H1 (cell line): ENCODE data around the gene SRPRA. TPM values are rescaled to one million over a fixed set of nuclear protein-coding genes. Genes with fewer than 3 reads are reported as not detected.
A peak's percentile ranks its signal among the peaks of the same experiment; 100 is the strongest.

Experiments used
- CTCF ChIA-PET: fragments of 300-600 bp; sonication (Branson Sonifier 250); formaldehyde crosslinking; loops from one replicate; lab custom pipeline; 2021; ENCODE audit not compliant: partially characterized antibody; lab: Charles Lee
- POLR2A ChIA-PET: fragments of 300-600 bp; sonication (Branson Sonifier 250); formaldehyde crosslinking; loops from one replicate; lab custom pipeline; 2021; ENCODE audit warnings: inconsistent platforms; ENCODE audit not compliant: partially characterized antibody; lab: Charles Lee
- DNase-seq, 2 experiments: peaks; one replicate each; pipeline versions ENCODE4 v3.0.0 to v3.0.0-alpha.2; 2010 to 2022; ENCODE audit warnings: low spot score in 2 of 2, low read depth in 1 of 2, mixed read lengths in 1 of 2
- FAIRE-seq: peaks from 2 replicates; lab custom pipeline; 2011; peaks lifted over from hg19 to GRCh38; lab: Jason Lieb, UNC
- H2AFZ ChIP-seq: 2 replicates; pipeline ENCODE4 v1.8.1; 2012; ENCODE audit warnings: low read length, inconsistent platforms
- H2AK5ac ChIP-seq: 2 replicates; pipeline ENCODE4 v1.6.1; 2013; ENCODE audit warnings: low read depth, low read length
- H2BK120ac ChIP-seq: replicated peaks from 2 replicates; pipeline ENCODE3; 2013; ENCODE audit warnings: low read depth, low read length, inconsistent platforms
- H2BK12ac ChIP-seq: 2 replicates; pipeline ENCODE4 v1.6.1; 2013; ENCODE audit warnings: low read depth, low read length
- H2BK15ac ChIP-seq: 2 replicates; pipeline ENCODE4 v1.6.1; 2013; ENCODE audit warnings: low read length
- H2BK20ac ChIP-seq: 2 replicates; pipeline ENCODE4 v1.6.1; 2013; ENCODE audit warnings: low read length
- H2BK5ac ChIP-seq: 2 replicates; pipeline ENCODE4 v1.6.1; 2013; ENCODE audit warnings: low read depth, low read length
- H3K14ac ChIP-seq: 2 replicates; pipeline ENCODE4 v1.6.1; 2013; ENCODE audit warnings: inconsistent platforms; ENCODE audit not compliant: insufficient read length
- H3K18ac ChIP-seq: 2 replicates; pipeline ENCODE4 v1.6.1; 2013; ENCODE audit warnings: low read length; ENCODE audit errors: extremely low read depth
- H3K23ac ChIP-seq: 2 replicates; pipeline ENCODE4 v1.6.1; 2013; ENCODE audit warnings: inconsistent platforms; ENCODE audit not compliant: insufficient read length
- H3K23me2 ChIP-seq: 2 replicates; pipeline ENCODE4 v1.6.1; 2013; ENCODE audit warnings: low read depth, low read length
- H3K27ac ChIP-seq: 2 replicates; pipeline ENCODE4 v1.6.1; 2011; ENCODE audit warnings: low read depth, low read length, inconsistent platforms
- H3K27me3 ChIP-seq, 4 experiments: replicated peaks in 1 of 4; 1 replicate in 1 of 4; 2 replicates in 3 of 4; pipeline versions ENCODE4 v1.6.1 to v1.8.1; 2011 to 2013; ENCODE audit warnings: low read length in 3 of 4, mild to moderate bottlenecking in 3 of 4, inconsistent platforms in 2 of 4, mixed read lengths in 2 of 4, moderate library complexity in 1 of 4; ENCODE audit not compliant: control insufficient read depth in 3 of 4, insufficient read depth in 3 of 4; ENCODE audit errors: extremely low read depth in 1 of 4
- H3K36me3 ChIP-seq, 4 experiments: 2 replicates each; pipeline versions ENCODE4 v1.6.1 to v1.8.1; 2011 to 2013; ENCODE audit warnings: mild to moderate bottlenecking in 4 of 4, low read length in 3 of 4, moderate library complexity in 2 of 4, control low read depth in 1 of 4, inconsistent platforms in 1 of 4; ENCODE audit not compliant: insufficient read depth in 4 of 4, control insufficient read depth in 2 of 4
- H3K4ac ChIP-seq: replicated peaks from 2 replicates; pipeline ENCODE3; 2013; ENCODE audit warnings: low read length, low read depth, mixed read lengths, inconsistent platforms; ENCODE audit not compliant: insufficient read length
- H3K4me1 ChIP-seq, 4 experiments: replicated peaks in 1 of 4; 1 replicate in 1 of 4; 2 replicates in 3 of 4; pipeline versions ENCODE4 v1.6.1 to v1.8.1; 2011 to 2013; ENCODE audit warnings: low read length in 3 of 4, inconsistent platforms in 2 of 4, mixed read lengths in 1 of 4; ENCODE audit not compliant: insufficient read depth in 4 of 4, control insufficient read depth in 3 of 4
- H3K4me2 ChIP-seq, 2 experiments: 2 replicates each; pipeline versions ENCODE4 v1.6.1 to v1.8.1; 2011 to 2013; ENCODE audit warnings: low read depth in 2 of 2, low read length in 2 of 2, control low read depth in 1 of 2, inconsistent platforms in 1 of 2, mild to moderate bottlenecking in 1 of 2; ENCODE audit not compliant: insufficient read depth in 1 of 2
- H3K4me3 ChIP-seq, 4 experiments: fragments of 200-600, 300-600 bp in 1 of 4; sonication (generic), shearing (Covaris generic), sonication (Bioruptor Twin) in 1 of 4; 2 replicates each; pipeline versions ENCODE4 v1.5.1 to v1.8.1; 2011 to 2016; ENCODE audit warnings: low read length in 4 of 4, low read depth in 3 of 4, control low read depth in 2 of 4, inconsistent platforms in 2 of 4, mild to moderate bottlenecking in 2 of 4, mixed read lengths in 1 of 4, moderate library complexity in 1 of 4; ENCODE audit not compliant: insufficient read depth in 2 of 4; ENCODE audit errors: extremely low read depth in 1 of 4
- H3K56ac ChIP-seq: replicated peaks from 2 replicates; pipeline ENCODE3; 2013; ENCODE audit warnings: low read depth, mild to moderate bottlenecking, mixed read lengths, low read length, inconsistent platforms; ENCODE audit not compliant: insufficient read length
- H3K79me1 ChIP-seq: 2 replicates; pipeline ENCODE4 v1.6.1; 2013; ENCODE audit warnings: low read depth, low read length, control low read depth
- H3K79me2 ChIP-seq, 2 experiments: 2 replicates each; pipeline versions ENCODE4 v1.6.1 to v1.8.1; 2012 to 2013; ENCODE audit warnings: low read length in 2 of 2, mild to moderate bottlenecking in 2 of 2, inconsistent platforms in 1 of 2; ENCODE audit not compliant: insufficient read depth in 2 of 2, control insufficient read depth in 1 of 2
- H3K9ac ChIP-seq, 4 experiments: replicated peaks in 1 of 4; 1 replicate in 1 of 4; 2 replicates in 3 of 4; pipeline versions ENCODE4 v1.6.1 to v1.8.1; 2011 to 2013; ENCODE audit warnings: low read depth in 3 of 4, low read length in 3 of 4, control low read depth in 2 of 4, mild to moderate bottlenecking in 2 of 4, moderate library complexity in 2 of 4, inconsistent platforms in 1 of 4; ENCODE audit errors: extremely low read depth in 1 of 4
- H3K9me3 ChIP-seq, 2 experiments: 2 replicates each; pipeline versions ENCODE4 v1.6.1 to v1.8.1; 2012 to 2013; ENCODE audit warnings: mild to moderate bottlenecking in 2 of 2, moderate library complexity in 2 of 2, control low read depth in 1 of 2, inconsistent platforms in 1 of 2, low read depth in 1 of 2, low read length in 1 of 2, mixed read lengths in 1 of 2; ENCODE audit not compliant: insufficient read depth in 2 of 2
- H4K20me1 ChIP-seq, 2 experiments: replicated peaks in 1 of 2; 2 replicates each; pipeline versions ENCODE3 to v1.8.1; 2011 to 2013; ENCODE audit warnings: inconsistent platforms in 2 of 2, low read length in 2 of 2, mild to moderate bottlenecking in 1 of 2; ENCODE audit not compliant: insufficient read depth in 2 of 2, control insufficient read depth in 1 of 2
- H4K5ac ChIP-seq: 2 replicates; pipeline ENCODE4 v1.6.1; 2013; ENCODE audit warnings: low read length, low read depth, mixed read lengths, inconsistent platforms; ENCODE audit not compliant: insufficient read length
- H4K8ac ChIP-seq: 2 replicates; pipeline ENCODE4 v1.8.0; 2013; ENCODE audit warnings: mild to moderate bottlenecking, moderate library complexity, low read length, inconsistent platforms; ENCODE audit not compliant: insufficient read depth; ENCODE audit errors: extremely low read depth
- H4K91ac ChIP-seq: replicated peaks from 2 replicates; pipeline ENCODE3; 2013; ENCODE audit warnings: low read length, mixed read lengths, inconsistent platforms; ENCODE audit not compliant: insufficient read length
- CHD2 ChIP-seq: IDR thresholded peaks from 2 replicates; pipeline ENCODE4 v1.6.1; 2012; ENCODE audit warnings: low read length, improper control_type of control experiment
- POLR2A ChIP-seq, 2 experiments: IDR thresholded peaks; 1 replicate in 1 of 2; 2 replicates in 1 of 2; pipeline ENCODE4 v1.6.1; 2011; ENCODE audit warnings: low read depth in 2 of 2, low read length in 2 of 2, mild to moderate bottlenecking in 2 of 2; ENCODE audit errors: control extremely low read depth in 1 of 2
- POLR2AphosphoS5 ChIP-seq: IDR thresholded peaks from 2 replicates; pipeline ENCODE4 v1.6.1; 2011; ENCODE audit warnings: low read depth, low read length
- WGBS, 2 experiments: shearing (Covaris generic) in 1 of 2; methylation state at CpG; one replicate each; pipeline versions ENCODE4 v1.1.6 to v1.1.7; 2013 to 2015; ENCODE audit warnings: low lambda C conversion rate in 2 of 2, mixed read lengths in 2 of 2, inconsistent platforms in 1 of 2, low coverage in 1 of 2, missing lambda C conversion rate in 1 of 2; ENCODE audit not compliant: insufficient replicate concordance in 2 of 2, insufficient coverage in 1 of 2, insufficient read length in 1 of 2; ENCODE audit errors: extremely low coverage in 1 of 2, missing lambda C conversion rate in 1 of 2; 5-methylcytosine and 5-hydroxymethylcytosine counted together
- polyA plus RNA-seq, 7 experiments: library from polyadenylated mRNA; depleted of rRNA in 3 of 7; stranded (reverse) in 5 of 7; unstranded in 2 of 7; fragments of >200 nt in 5 of 7; fragments of 200-250 nt in 2 of 7; gene quantifications; 1 replicate in 5 of 7; 2 replicates in 1 of 7; 4 replicates in 1 of 7; pipeline versions ENCODE4 v1.2.1 to v1.2.3, GENCODE V29; 2011 to 2013; ENCODE audit warnings: missing spikeins in 2 of 7, mixed read lengths in 2 of 7
- total RNA-seq: library from RNA; stranded (reverse); fragmentation: NEBNext Ultra II Directional; extraction: Animal tissue kit (Norgen Biotek cat#: 25700); gene quantifications from 2 replicates; pipeline ENCODE4 v1.2.1, GENCODE V29; 2021

SRPRA gene
- total and polyA plus RNA-seq, 2 of the 8 experiments (the other 6 are each of a cell fraction or from before 2014, with no cell fraction given), result 57.6 to 62.0 TPM

DNA sequence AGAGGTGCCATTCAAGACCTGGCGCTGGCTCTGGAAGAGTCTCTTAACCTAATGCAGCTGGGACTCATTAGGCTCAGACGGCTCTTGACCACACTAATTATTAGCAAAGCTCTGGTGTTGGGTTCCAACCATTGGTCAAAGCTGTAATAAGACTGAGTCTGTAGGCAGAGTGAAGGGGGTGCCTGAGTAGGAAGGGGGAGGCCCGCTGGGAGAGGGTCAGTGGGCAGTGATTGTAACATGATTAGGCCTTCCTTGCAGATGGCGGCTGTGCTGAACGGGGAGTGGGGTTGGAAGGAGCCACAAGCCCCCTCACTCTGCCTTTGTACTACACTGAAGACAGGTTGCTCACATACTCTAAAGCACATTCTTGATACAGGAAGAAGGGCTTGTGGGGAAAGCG is 5.2 kb downstream of the SRPRA start:
- Histone ChIP-seq H3K27me3 (no peaks in the 10 kb centered on the region), H2AK5ac (no peak overlapping the region), H3K4me3 (no peak overlapping the region), H3K14ac (no peak overlapping the region), H3K4me1 (peaks cover 0 to 3% (median 2%) of the 10 kb centered on the region in 4 experiments; a peak in 1 of 7 replicates), H3K9ac (no peak overlapping the region), H4K91ac (no peak overlapping the region), H3K9me3 (no peaks in the 10 kb centered on the region), H4K20me1 (peaks cover 2 to 8% of the 10 kb centered on the region in 2 experiments), H3K23ac (no peak overlapping the region), H3K18ac (no peak overlapping the region), H2BK15ac (no peak overlapping the region), H3K4me2 (no peak overlapping the region), H2BK20ac (no peak overlapping the region), H2BK120ac (no peak overlapping the region), H3K79me2 (peaks cover 0 to 15% of the 10 kb centered on the region in 2 experiments; a peak in 2 of 4 replicates), H2BK12ac (no peak overlapping the region), H4K5ac (no peak overlapping the region), H2AFZ (no peak overlapping the region), H3K27ac (no peak overlapping the region), H3K36me3 (peaks cover 39 to 61% (median 51%) of the 10 kb centered on the region in 4 experiments), H2BK5ac (no peak overlapping the region), H3K56ac (no peak overlapping the region), H3K4ac (no peak overlapping the region), H3K23me2 (peaks cover 3% of the 10 kb centered on the region; the same call in 1 of the 2 replicates), H4K8ac (peak overlapping the region; percentile 36; the same call in 1 of the 2 replicates), H3K79me1 (no peaks in the 10 kb centered on the region; the same call in 1 of the 2 replicates)
- ChIA-PET POLR2A (interaction anchor here (0.9 to 5.9 kb wide), 9 partner anchors 9 to 143 kb away, joined by 3 to 43 read pairs (median 11); partner anchors contain the start of genes FAM118B, RPUSD4 and TIRAP), CTCF (interaction anchor here (1.1 kb wide), 1 partner anchor 44 kb away, joined by 3 read pairs; no protein-coding TSS in a partner anchor)
- 86% methylated on average over 6 of the region's 6 CpGs; no CpG with 5 or more reads in 1 of the 2 experiments for WGBS, 2 experiments
- DNase-seq, result no peak
- TF ChIP-seq POLR2AphosphoS5, result peak; percentile 72
- peak in 1 of 2 experiments; percentile 13; a peak in 1 of 3 replicates for TF ChIP-seq POLR2A (IDR thresholded peaks at IDR 0.05; ENCODE audit: control extremely low read depth in 1 of 2, low read depth in 2 of 2, low read length in 2 of 2)
- TF ChIP-seq CHD2, result no peak
- FAIRE-seq, result no peak
